Heart right ventricle (tissue), 16 donors: ENCODE results near the gene AMIGO2. TPM values are rescaled to one million over a fixed set of nuclear protein-coding genes. Genes with fewer than 3 reads are reported as not detected.

Experiments used
- ATAC-seq, 8 donors: fragments of 200-7000 bp; cut with Tn5 transposase; one replicate each; pipeline ENCODE4 v1.9.1; 2020; ENCODE audit warnings: mild to moderate bottlenecking in 8 of 8, moderate library complexity in 8 of 8, moderate number of reproducible peaks in 1 of 8
- DNase-seq, 2 donors: peaks; one replicate each; pipeline ENCODE4 v3.0.0-alpha.2; 2020
- H3K27ac ChIP-seq, 10 donors: fragments of 200-600 bp; sonication (generic) in 2 of 10; one replicate each; pipeline versions ENCODE4 v1.5.0 to v1.8.0; 2020 to 2022; ENCODE audit warnings: mild to moderate bottlenecking in 3 of 10
- H3K27me3 ChIP-seq, 7 donors: fragments of 200-600 bp; one replicate each; pipeline ENCODE4 v1.8.0; 2021 to 2022; ENCODE audit warnings: mild to moderate bottlenecking in 2 of 7
- H3K36me3 ChIP-seq, 9 donors: fragments of 200-600 bp; sonication (generic) in 1 of 9; one replicate each; pipeline versions ENCODE4 v1.5.0 to v1.8.0; 2020 to 2022; ENCODE audit warnings: mild to moderate bottlenecking in 2 of 9
- H3K4me1 ChIP-seq, 9 donors: fragments of 200-600 bp; sonication (generic) in 1 of 9; one replicate each; pipeline versions ENCODE4 v1.5.0 to v1.8.0; 2020 to 2022; ENCODE audit warnings: mild to moderate bottlenecking in 4 of 9
- H3K4me3 ChIP-seq, 10 donors: fragments of 200-600 bp; sonication (generic) in 2 of 10; one replicate each; pipeline versions ENCODE4 v1.5.0 to v1.8.0; 2020 to 2022; ENCODE audit warnings: mild to moderate bottlenecking in 7 of 10, moderate library complexity in 2 of 10
- H3K9me3 ChIP-seq, 11 donors: fragments of 200-600 bp in 10 of 11; sonication (generic) in 2 of 11; one replicate each; pipeline versions ENCODE4 v1.5.0 to v1.8.0; 2013 to 2022; ENCODE audit warnings: mild to moderate bottlenecking in 2 of 11, control low read depth in 1 of 11, moderate library complexity in 1 of 11
- CTCF ChIP-seq, 9 donors: fragments of 200-600 bp; sonication (generic) in 2 of 9; IDR thresholded peaks; one replicate each; pipeline versions ENCODE4 v1.5.0 to v1.8.0; 2021 to 2022; ENCODE audit warnings: antibody characterized with exemption in 9 of 9, mild to moderate bottlenecking in 5 of 9, moderate library complexity in 1 of 9
- WGBS, 2 donors: extraction: QIAGEN DNeasy Blood & Tissue Kit; methylation state at CpG; one replicate each; pipeline ENCODE4 v1.1.7; 2013; ENCODE audit warnings: inconsistent platforms in 1 of 2; 5-methylcytosine and 5-hydroxymethylcytosine counted together
- intact Hi-C, 10 donors: fragments of 100-400 bp; cut with DNase I; formaldehyde crosslinking; loops; one replicate each; pipeline versions ENCODE4 v1.11.1 to v1.14.2; 2022
- polyA plus RNA-seq, 2 donors: library from polyadenylated mRNA; stranded (reverse); fragments of 200-250 nt; gene quantifications; one replicate each; pipeline ENCODE4 v1.2.3, GENCODE V29; 2013
- total RNA-seq, 10 donors: library from RNA; stranded (reverse); fragmentation: NEBNext Ultra II Directional in 3 of 10; extraction: Animal tissue kit (Norgen Biotek cat#: 25700) in 3 of 10; gene quantifications; one replicate each; pipeline versions ENCODE4 v1.2.1 to v1.2.4, GENCODE V29; 2021 to 2023
- donor health status: Arrhythmogenic right ventricular cardiomyopathy.
- donor health status: ischemic (EF 13 %, LVEDD 7.1; RV severe dilation, severe dysfunction).
- donor health status: healthy with polysubstance abuse.
- donor health status: DM: no; HTN: yes; CAD: no.
- donor health status: DM: no; HTN: no; CAD: no.
- donor health status: ischemic (EF 25% LVEDD 6.9; RV normal size, moderate dysfunction).
- donor health status: ischemic (EF 25% LVEDD 5.7; RV mildly dilated, moderate dysfunction).
- donor health status: healthy.
- donor health status: DM: yes; HTN: yes; CAD: no.
- donor health status: Ischemic cardiomyopathy.
- donor health status: ischemic (EF 35%, LVEDD 5.7; RV mildly dilated, moderate dysfunction).
- donor health status: nonischemic (EF 11% LVEDD 7.7; RV severe dilation, severe dysfunction).
- donor health status: DM: yes; HTN: yes; CAD: no.
- donor health status: PGD.
- donor health status: ischemic (EF 29% LVEDD 5.4; RV normal size, mild dysfunction).
- donor health status: nonischemic (EF 23%, LVEDD 6.1; RV moderate dilation, normal function).

Gene AMIGO2
- total and polyA plus RNA-seq, 12 donors = 1.1 to 3.3 (median 2.2) TPM

GRCh38 chr12:47098099-47098498 is 18.3 kb upstream of the AMIGO2 start:
- H3K27me3 ChIP-seq = no peaks in the 10 kb centered on the region
- H3K36me3 ChIP-seq = no peaks in the 10 kb centered on the region
- intact Hi-C loops = no loop called here
- no peaks in the 10 kb centered on the region for H3K9me3 ChIP-seq
- no peak overlapping the region for H3K27ac ChIP-seq
- no peak for TF ChIP-seq CTCF (IDR thresholded peaks at IDR 0.05)
- WGBS, 2 donors = 84 to 85% methylated on average over 6 of the region's 6 CpGs
- no peak for DNase-seq
- peaks cover 0 to 8% (median 0%) of the 10 kb centered on the region in 9 donors for H3K4me1 ChIP-seq
- no peak overlapping the region for H3K4me3 ChIP-seq
- ATAC-seq = peak in 1 of 8 donors; percentile 55

- TF ChIP-seq CTCF (IDR thresholded peaks at IDR 0.05) = no peak
- Histone ChIP-seq H3K27me3 (no peaks in the 10 kb centered on the region), H3K9me3 (no peaks in the 10 kb centered on the region), H3K4me3 (no peak overlapping the region), H3K36me3 (no peaks in the 10 kb centered on the region), H3K27ac (no peak overlapping the region), H3K4me1 (peaks cover 0 to 8% (median 0%) of the 10 kb centered on the region in 9 donors)
- 73 to 76% methylated on average over 7 of the region's 7 CpGs for WGBS, 2 donors
- ATAC-seq (no peak), DNase-seq (no peak)
- intact Hi-C loops = no loop called here
Observed at GRCh38 chr12:47097276-47097896, 17.6 kb upstream of the AMIGO2 start.

- Histone ChIP-seq H3K27ac (no peak overlapping the region), H3K9me3 (peaks cover 0 to under 1% (median 0%) of the 10 kb centered on the region in 11 donors), H3K4me1 (peaks cover 0 to 8% (median 0%) of the 10 kb centered on the region in 9 donors), H3K36me3 (no peaks in the 10 kb centered on the region), H3K4me3 (no peak overlapping the region), H3K27me3 (no peaks in the 10 kb centered on the region)
- ATAC-seq = no peak
- WGBS, 2 donors = 78 to 94% methylated on average over 3 of the region's 3 CpGs
- TF ChIP-seq CTCF (IDR thresholded peaks at IDR 0.05) = no peak
- intact Hi-C loops = no loop called here
- no peak for DNase-seq
Observed at GRCh38 chr12:47095446-47096236, 15.9 kb upstream of the AMIGO2 start.

- Histone ChIP-seq H3K9me3 (peaks cover 0 to 4% (median 0%) of the 10 kb centered on the region in 11 donors), H3K27me3 (no peaks in the 10 kb centered on the region), H3K27ac (no peak overlapping the region), H3K4me3 (no peak overlapping the region), H3K4me1 (peaks cover 0 to 8% (median 0%) of the 10 kb centered on the region in 9 donors), H3K36me3 (no peaks in the 10 kb centered on the region)
- TF ChIP-seq CTCF (IDR thresholded peaks at IDR 0.05) = no peak
- ATAC-seq (no peak), DNase-seq (no peak)
- 86 to 96% methylated on average over 4 of the region's 4 CpGs for WGBS, 2 donors
- intact Hi-C loops = no loop called here
Observed at GRCh38 chr12:47094804-47095203, 15.0 kb upstream of the AMIGO2 start.
